Measurements from ENCODE around the gene CAPN7.

GRCh38 chr3:15295506-15295905, 89.5 kb downstream of the CAPN7 start:
- no peak for TF ChIP-seq POLR2A (IDR thresholded peaks at IDR 0.05)
- TF ChIP-seq CTCF (IDR thresholded peaks at IDR 0.05 in 8 of 11, conservative IDR thresholded peaks at IDR 0.05 in 3 of 11), result peak in 1 of 11 experiments; percentile 5
- TF ChIP-seq POLR2AphosphoS5 (IDR thresholded peaks at IDR 0.05), result peak in 1 of 3 donors; percentile 83
